ENCODE measurements around the gene AAK1. TPM values are rescaled to one million over a fixed set of nuclear protein-coding genes. Genes with fewer than 3 reads are reported as not detected.
"Not testable (repeated sequence)": the region's sequence is repeated elsewhere in the genome, so short reads cannot be mapped to it uniquely, and the experiment has no call there.

Gene AAK1
- total RNA-seq, 4 donors from 2014 or later: 44.3 to 85.0 (median 60.3) TPM

- TF ChIP-seq POLR2A (IDR thresholded peaks at IDR 0.05): no peak
- no peak for TF ChIP-seq CTCF (IDR thresholded peaks at IDR 0.05)
- H3K27ac ChIP-seq: no peak overlapping the region
- peaks cover 0 to 57% (median 4%) of the 10 kb centered on the region in 3 donors for H3K36me3 ChIP-seq
- no peaks in the 10 kb centered on the region for H3K9me3 ChIP-seq
- no peaks in the 10 kb centered on the region for H3K4me1 ChIP-seq
- no peak for DNase-seq
- H3K4me3 ChIP-seq: no peak overlapping the region
- H3K27me3 ChIP-seq: no peaks in the 10 kb centered on the region
Observed at GRCh38 chr2:69428981-69429380, 214.6 kb downstream of the AAK1 start.

- Histone ChIP-seq H3K36me3 (peaks cover 0 to 65% (median 4%) of the 10 kb centered on the region in 3 donors), H3K9me3 (no peaks in the 10 kb centered on the region), H3K27me3 (no peaks in the 10 kb centered on the region), H3K4me3 (no peak overlapping the region), H3K27ac (no peak overlapping the region), H3K4me1 (no peaks in the 10 kb centered on the region)
- no peak for TF ChIP-seq CTCF (IDR thresholded peaks at IDR 0.05)
- TF ChIP-seq POLR2A (IDR thresholded peaks at IDR 0.05): no peak
- no peak for DNase-seq
Observed at GRCh38 chr2:69424419-69424818, 219.1 kb downstream of the AAK1 start.

- Histone ChIP-seq H3K4me1 (no peaks in the 10 kb centered on the region), H3K4me3 (no peak overlapping the region), H3K36me3 (peaks cover 0 to 69% (median 4%) of the 10 kb centered on the region in 3 donors), H3K27me3 (no peaks in the 10 kb centered on the region), H3K27ac (no peak overlapping the region), H3K9me3 (no peaks in the 10 kb centered on the region)
- TF ChIP-seq POLR2A (IDR thresholded peaks at IDR 0.05) (no peak), CTCF (IDR thresholded peaks at IDR 0.05) (no peak)
- DNase-seq: no peak
Observed at GRCh38 chr2:69422198-69422597, 221.3 kb downstream of the AAK1 start.

GRCh38 chr2:69419111-69419510, 224.4 kb downstream of the AAK1 start:
- H3K27me3 ChIP-seq, DNase-seq, H3K4me3 ChIP-seq, H3K4me1 ChIP-seq, H3K9me3 ChIP-seq: not testable (repeated sequence)
- peak overlapping the region in 1 of 4 donors; percentile 55 for H3K27ac ChIP-seq
- H3K36me3 ChIP-seq: peaks cover 0 to 71% (median 0%) of the 10 kb centered on the region in 3 donors

GRCh38 chr2:69416147-69416546, 227.4 kb downstream of the AAK1 start:
- no peaks in the 10 kb centered on the region for H3K27me3 ChIP-seq
- no peak overlapping the region for H3K4me3 ChIP-seq
- peaks cover 0 to 76% (median 0%) of the 10 kb centered on the region in 3 donors for H3K36me3 ChIP-seq
- no peak overlapping the region for H3K27ac ChIP-seq
- TF ChIP-seq CTCF (IDR thresholded peaks at IDR 0.05) (no peak), POLR2A (IDR thresholded peaks at IDR 0.05) (no peak)
- H3K4me1 ChIP-seq: no peaks in the 10 kb centered on the region
- H3K9me3 ChIP-seq: no peaks in the 10 kb centered on the region
- DNase-seq: no peak

Small RNA genes lying within 50 kb of the gene (small RNA-seq; reads per million reads assigned to genes)
- gene RN7SL604P (0 reads per million in 2 donors), gene SNORA36C (0 reads per million in 2 donors)

Other genes starting within 250 kb of the AAK1 start
- 10 to 100 TPM; 16.9 to 47.0 (median 40.4) TPM for gene NFU1, start 206.3 kb downstream of the AAK1 start, total RNA-seq
- gene ANXA4, start 98.4 kb upstream of the AAK1 start, total RNA-seq: 100 to 1,000 TPM; 106 to 216 (median 156) TPM
- 10 to 100 TPM; 15.4 to 29.2 (median 23.0) TPM for gene GMCL1, start 185.9 kb upstream of the AAK1 start, total RNA-seq